Nucleus accumbens (tissue), 56 donors: ENCODE data around the gene IL1RAPL1.
A peak's percentile ranks its signal among the peaks of the same experiment; 100 is the strongest.

Experiments used
- DNase-seq, 56 donors: peaks; one replicate each; lab custom pipeline; 2025; lab: John Stamatoyannopoulos, UW

IL1RAPL1 gene

DNA sequence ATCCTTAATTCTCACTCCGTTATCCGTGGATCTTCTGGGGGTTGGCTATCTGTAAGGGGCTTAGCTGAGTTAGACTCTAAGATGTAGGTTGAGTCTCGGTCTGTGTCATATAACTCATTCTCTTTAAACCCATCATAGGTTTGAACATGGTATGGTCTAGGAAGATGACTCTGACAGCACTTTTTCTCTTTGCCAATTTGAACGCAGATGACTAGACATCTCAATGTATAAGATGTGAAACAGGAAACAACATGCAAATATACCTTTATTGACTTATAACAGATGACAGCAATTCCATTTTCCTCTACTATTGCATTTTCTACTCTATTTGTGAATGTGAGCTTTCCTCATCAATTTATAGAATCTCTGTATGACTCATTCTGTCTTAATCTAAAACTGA is 993.3 kb downstream of the IL1RAPL1 start:
- DNase-seq = no peak

DNA sequence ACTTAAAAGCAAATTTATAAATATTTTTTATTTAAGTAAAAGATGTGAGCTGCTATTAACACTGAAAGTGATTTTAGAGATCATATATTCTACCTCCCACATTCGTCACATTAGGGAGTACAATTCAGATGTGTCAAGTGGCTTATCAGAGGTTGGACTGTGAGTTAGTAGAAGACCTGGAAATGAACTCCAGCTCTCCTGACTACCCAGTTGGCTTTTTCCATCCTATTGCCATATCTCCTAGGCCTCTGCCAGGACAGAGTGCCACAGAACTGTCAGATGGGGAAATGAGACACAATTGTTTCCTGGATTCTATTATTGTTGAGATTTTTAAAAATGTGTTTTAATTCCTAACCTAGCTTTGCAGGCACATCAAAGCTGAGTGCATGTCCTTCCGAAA is 994.0 kb downstream of the IL1RAPL1 start:
- no peak for DNase-seq

DNA sequence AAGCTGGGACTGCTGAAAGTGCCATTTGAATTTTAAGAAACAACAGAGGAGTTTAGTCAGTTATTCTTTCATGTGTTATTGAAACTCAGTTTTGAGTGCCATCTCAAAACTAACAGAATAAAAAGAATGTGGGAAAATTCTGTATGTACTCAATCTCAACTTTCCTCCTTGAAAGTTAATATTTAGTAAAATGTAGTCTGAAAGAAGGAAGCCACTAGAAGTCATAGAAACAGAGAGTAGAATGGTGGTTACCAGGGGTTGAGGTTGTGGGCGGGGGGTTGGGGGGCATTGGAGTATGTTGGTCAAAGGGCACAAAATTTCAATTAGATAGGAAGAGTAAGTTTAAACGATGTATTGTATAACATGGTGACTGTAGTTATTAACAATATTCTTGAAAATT is 999.9 kb downstream of the IL1RAPL1 start:
- no peak for DNase-seq

DNA sequence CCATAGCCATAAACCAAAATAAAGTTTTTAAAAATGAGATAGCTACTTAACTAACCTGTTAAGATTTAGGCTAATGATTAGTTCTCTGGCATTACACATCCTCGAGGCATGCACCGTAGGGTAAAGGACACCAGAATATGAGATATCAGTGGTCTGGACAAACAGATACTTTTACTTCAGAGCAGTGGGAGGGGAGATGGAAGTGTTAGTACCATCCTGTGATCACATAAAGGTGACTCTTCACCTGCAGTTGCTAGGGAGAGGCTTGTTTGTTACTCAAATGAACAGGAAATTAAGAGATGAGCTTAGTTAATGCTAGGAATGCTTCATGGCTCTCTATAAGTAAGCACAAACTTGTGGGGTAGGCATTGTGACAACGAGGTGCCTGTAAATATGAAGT is 1003.7 kb downstream of the IL1RAPL1 start:
- no peak for DNase-seq

DNA sequence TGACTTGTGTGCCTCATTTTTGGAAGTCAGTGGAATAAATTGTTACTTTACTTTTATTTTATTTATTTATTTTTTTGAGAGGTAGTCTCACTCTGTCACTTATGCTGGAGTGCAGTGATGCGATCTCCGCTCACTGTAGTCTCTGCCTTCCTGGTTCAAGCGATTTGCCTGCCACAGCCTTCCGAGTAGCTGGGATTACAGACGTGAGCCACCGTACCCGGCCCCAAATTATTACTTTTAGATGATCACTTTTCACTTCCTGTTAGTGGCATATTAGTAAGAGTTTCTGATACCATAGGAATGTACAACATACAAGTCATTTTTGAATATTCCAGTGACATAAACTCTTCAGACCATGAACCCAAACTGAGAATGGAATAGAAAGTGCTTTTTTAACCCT is 1017.1 kb downstream of the IL1RAPL1 start:
- no peak for DNase-seq

DNA sequence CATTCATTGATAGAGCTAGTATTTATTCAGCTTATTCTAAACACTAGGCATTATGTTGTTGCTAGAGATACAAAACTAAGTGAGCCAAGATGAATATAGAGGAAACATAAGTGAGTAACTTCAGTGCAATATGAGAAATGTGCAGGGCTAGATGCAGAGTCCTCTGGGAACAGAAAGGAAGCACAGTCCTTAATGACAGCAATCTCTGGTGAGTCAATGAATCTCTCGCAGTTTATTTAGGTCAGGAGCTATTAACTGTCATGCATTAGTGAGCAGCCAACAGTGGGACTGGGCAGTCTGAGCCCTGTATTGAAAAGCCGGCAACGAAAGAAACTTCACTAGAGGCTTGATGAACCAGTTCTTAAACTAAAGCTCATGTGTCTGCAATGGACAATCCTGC is 1030.0 kb downstream of the IL1RAPL1 start:
- no peak for DNase-seq

DNA sequence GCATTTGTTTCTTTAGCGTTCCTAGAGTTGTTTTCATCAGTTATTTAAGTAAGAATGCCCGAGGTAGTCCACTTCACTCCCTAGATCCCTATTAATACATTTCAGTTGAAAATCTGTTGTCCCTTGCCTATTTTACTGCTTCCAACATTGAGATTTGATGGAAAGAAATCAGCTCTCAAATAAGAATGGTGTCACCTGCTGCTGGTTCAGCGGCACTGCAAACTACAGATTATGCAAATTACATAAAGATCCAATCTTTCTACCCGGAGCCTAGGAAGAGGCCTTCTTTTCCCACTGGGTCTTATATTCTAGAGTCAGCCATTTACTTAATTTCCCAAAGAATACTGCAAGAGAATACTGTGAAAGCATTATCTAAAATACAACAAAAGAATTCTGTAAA is 1030.5 kb downstream of the IL1RAPL1 start:
- peak in 1 of 56 donors; percentile 4 for DNase-seq

DNA sequence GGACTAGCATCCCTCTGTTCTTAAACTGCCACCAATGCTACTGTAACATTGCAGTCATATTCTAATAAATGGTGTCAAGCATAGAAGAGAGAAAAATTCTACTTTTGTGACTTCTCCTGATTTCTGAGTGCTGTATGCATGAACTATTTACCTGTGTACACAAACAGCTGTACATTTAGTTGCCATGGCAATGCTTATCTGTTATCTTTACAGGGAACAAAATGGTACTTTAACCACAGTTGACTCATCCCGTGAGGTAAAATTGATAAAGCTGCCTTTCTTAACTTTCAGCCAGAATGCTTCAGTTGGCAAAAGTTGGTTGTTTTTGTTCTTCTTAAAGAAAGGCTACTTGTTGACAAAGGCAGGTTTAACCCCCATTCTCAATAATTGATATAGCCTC is 1040.6 kb downstream of the IL1RAPL1 start:
- DNase-seq = no peak

DNA sequence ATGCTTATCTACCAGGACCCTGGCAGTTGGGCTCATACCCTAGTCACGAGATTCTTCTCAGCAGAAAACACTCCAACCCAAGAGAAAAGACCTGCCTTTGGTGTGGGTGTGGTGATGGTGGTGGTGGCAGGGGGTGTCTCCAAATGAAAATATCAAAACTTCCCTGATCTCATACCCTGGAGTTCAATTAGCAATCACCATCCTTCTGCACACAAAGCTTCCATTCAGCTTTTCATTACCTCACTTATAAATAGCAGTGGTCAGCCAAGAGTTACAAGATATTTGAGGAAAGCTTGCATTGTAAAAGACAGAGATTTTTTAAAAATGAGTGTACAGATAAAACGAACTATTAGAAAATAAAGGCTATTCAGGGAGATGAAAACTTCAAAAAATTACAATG is 1047.3 kb downstream of the IL1RAPL1 start:
- DNase-seq = no peak

DNA sequence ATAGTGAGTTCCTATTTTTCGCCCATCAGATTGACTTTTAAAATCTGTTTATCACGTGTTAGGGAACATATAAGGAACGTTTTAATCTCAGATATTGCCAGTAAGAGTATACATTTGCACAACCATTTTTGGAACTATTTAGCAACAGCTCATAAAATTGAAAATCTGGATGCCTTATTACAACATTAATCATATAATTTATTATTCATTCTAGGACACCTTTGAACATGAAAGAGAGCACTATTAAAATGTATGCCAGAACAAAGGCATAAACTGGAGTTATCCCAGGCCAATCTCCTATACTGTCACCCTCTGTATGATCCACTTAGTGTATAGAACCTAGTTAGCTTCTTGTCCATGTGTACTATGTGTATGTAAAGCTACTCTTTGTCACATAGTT is 1049.1 kb downstream of the IL1RAPL1 start:
- no peak for DNase-seq

DNA sequence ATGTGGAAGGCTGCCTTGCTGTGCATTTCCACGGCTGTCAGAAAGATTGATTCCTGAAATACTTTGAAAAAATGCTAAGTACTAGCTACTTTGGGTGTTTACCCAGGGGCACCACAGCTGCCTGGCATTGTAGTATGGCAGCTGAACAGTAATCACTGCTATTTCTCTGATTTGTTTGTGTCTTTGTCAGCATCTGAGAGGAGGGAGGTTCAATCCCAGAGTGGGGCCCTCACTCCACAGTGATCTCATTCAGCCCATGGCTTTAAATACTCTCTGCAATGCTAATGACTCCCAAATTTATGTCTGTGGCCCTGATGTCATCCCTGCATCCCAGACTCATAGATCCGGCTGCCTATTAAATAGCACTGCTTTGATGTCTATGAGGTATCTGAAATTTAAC is 1052.9 kb downstream of the IL1RAPL1 start:
- peak in 2 of 56 donors; percentile 1 to 3 for DNase-seq

DNA sequence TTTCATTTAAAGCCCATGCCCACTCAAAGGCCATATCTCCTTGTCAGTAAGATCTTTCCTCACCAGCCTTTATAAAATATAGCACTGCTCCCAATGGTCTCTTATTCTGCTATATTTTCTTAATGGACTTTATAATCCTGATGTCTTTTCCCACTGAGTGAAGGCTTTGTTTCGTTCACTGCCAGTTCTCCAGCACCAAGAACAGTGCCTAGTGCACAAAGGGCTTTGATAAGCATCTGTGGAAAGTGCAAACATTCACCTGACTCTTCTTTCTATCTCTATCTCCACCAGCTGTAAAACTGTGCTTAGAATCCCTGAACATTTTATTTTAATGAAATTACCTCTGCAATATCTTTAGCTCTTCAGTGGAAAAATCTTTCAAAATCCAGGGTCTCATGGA is 1054.2 kb downstream of the IL1RAPL1 start:
- no peak for DNase-seq

DNA sequence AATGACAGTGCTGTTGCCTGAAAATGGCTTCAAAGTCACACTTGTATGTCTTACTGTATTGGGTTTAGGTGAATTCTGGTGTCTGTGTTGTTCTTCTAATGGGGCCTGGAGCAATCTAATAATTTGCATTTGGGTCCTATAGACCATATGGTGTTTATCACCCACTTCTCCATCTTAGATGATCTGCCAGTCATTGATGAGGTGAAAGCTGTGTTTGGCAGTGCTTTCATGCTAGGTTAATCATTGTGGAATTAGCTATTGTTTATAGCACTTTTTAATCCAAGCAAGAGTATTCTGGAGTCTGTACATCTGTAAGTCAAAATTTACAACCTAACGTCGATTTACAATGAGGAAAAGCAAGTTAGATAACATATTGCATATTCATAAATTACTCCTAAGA is 1055.9 kb downstream of the IL1RAPL1 start:
- no peak for DNase-seq

DNA sequence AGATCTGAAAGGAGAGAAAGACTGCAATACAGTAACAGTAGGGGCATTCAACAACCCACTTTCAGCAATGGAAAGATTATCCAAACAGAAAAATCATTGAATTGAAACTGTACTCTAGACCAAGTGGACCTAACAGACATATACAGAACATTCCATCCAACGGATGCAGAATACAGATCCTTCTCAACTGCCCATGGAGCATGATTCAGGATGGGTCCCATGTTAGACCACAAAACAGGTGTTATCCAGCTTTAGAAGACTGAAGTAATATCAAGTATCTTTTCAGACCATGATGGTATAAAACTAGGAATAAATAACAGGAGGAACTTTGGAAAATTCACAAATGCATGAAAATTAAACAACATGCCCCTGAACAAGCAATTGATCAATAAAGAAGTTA is 1060.9 kb downstream of the IL1RAPL1 start:
- DNase-seq = no peak

DNA sequence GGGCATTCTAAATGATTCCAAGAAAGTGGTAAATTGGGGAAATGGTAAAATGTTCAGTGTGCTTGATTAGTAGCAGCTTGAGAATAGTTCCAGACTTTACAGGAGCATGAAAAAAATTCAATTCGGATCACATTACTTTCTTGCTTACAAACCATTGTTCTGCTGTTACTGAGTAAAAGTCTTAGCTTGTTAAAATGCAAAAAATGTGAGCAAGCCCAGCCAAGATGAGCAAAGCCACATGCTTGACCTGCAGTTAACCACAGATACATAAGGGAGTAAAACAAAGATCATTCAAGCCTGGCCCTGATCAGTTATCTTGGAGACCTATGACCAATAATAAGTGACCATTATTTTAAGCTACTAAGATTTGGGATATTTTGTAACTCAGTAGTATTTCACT is 1065.2 kb downstream of the IL1RAPL1 start:
- DNase-seq = no peak

DNA sequence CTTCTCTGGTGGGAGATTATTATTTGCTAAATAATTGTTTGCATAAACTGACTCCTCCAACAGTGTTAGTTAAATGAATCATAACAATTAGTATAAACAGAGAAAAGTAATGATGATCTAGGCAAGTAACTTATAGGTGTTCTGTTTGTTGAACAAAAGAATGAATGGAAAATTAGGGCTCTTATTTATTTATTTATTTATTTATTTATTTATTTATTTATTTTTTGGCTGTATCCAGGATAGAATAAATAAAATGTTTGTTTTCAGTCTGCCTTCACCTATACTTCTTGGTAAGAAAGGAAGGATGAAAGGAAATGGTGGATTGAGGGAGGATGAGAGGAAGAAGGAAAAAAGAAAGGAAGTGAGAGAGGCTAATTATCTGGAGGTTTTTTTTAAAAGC is 1066.5 kb downstream of the IL1RAPL1 start:
- DNase-seq = no peak

DNA sequence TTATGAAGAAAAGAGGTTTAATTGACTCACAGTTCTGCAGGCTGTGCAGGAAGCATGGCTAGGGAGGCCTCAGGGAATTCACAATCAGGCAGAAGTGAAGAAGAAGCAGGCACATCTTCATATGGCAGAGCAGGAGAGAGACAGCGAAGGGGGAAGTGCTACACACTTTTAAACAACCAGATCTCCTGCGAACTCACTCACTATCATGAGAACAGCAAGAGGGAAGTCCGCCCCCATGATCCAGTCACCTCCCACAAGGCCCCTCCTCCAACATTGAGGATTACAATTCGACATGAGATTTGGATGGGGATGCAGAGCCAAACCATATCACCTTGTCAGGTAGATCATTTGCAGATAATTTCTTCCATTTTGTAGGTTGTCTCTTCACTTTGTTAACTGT is 1072.7 kb downstream of the IL1RAPL1 start:
- no peak for DNase-seq

DNA sequence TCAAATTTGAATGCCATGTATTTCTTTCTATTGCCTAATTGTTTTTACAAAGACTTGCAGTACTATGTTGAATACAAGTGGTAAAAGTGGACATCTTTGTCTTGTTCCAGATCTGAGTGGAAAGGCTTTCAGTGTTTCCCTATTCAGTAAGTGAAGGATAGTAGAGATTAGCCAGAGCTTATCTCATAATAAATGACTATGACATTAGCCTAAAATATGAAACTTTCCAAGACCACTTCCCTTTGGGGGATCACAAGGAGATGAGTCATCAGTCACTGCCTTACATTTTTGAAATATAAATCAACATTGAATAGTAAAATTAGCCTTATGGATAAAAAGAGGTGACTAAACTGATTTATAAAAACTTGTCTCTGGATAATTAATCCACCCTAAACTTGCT is 1074.0 kb downstream of the IL1RAPL1 start:
- DNase-seq = no peak

DNA sequence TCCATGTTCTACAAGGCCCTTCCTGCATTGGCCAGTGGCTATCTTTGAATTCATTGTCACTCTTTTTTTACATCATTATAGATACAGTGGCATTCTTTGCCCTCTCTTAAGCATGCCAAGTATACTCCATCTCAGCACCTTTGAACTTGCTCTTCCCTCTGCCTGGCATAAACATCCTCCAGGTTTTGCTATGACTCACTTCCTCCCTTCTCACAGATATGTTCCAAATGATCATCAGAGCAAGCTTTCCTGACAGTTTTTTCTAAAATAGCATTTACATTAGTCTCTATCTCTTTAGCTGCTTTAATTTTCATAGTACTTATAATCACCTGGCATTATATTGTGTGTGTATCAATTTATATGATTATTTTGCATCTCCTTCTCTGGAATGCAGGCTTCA is 1074.9 kb downstream of the IL1RAPL1 start:
- DNase-seq = no peak

DNA sequence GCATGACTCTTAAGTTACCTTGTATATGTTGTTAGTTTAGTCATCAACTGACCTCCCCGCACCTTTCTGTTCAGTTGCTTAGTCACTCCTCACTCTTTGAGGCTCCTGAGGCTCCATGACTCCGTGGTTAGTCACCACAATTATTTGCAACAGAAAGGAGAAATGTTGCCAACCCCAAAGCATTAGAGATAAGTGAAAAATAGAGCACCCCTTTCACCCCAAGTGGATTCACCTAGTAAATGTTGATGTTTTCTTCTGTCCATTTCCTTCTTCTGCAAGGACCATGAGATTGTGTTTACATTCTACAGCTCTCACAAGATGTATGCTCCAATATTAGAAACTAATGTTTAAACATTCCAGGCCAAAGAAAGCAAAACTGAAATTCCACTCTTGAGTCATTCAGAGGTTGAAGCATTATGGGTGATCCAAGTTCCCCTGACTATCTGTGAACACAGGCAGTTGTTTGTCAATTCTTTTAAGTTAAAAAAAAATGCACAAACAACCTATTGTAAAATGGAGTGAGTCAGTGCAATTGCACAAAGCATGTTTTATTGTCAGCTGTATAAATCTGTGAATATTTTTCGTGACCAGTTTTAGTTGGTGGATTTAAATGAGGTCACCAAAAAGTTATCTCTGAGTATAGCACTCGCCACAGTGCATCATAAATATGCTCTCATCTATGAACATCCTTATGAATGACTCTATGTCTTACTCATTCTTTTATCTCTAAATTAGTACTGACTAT is 1075.7 kb downstream of the IL1RAPL1 start:
- peak in 9 of 56 donors; percentile 0 to 23 (median 3) for DNase-seq

DNA sequence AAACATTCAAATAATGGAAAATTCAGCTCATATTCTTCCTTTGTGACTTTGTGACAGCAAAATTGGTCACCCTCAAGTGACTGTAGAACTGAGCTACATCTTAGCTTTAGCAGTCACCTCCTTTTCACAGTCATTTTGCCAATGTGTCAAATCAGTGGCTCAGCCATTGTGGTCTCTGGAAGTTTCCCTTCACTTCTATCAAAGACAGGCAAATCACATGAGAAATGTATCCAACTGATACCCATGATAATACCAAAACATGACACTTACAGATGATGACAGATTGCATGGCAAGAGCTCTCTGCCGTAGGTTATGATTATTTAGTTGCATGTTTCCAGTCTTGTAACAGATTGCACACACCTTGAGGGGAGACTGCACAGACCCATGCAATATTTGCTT is 1078.3 kb downstream of the IL1RAPL1 start:
- DNase-seq = no peak

DNA sequence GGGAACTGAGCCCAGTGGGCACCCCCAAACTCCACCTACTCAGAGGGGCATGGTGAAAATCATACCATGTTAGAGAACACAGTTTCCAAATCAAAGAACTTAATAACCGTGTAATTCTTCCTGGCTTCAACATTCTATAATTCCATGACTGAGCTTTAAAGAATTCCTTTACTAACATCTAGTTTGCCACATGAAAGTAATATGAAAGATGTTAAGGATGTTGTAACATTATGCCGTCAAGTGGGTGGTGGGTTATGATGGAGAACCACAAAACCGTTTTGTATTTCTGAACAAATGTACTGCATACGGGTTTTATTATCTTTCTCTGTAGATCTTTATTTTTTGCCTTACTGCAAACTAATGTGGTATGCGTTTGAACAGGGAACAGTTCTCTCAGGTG is 1079.1 kb downstream of the IL1RAPL1 start:
- no peak for DNase-seq

DNA sequence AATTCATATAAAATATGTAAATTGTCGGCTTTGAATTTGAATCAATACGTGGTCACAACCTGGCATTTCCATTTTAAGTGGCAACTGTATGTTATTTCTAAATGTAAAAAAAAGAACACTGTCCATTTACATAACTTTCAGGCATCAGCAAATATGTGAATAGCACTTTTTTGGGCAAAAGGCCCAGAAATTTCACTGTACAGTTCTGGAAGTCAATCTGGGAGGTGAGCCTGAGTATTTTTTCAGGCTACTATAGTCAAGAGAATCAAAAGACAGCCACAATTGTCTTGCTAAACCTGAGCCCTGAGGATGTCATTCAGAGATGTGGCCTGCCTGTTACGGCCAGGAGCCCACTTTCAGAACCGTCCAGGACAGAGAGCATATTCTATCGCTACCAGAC is 1084.2 kb downstream of the IL1RAPL1 start:
- no peak for DNase-seq
